NB4 (cell line): Measurements from ENCODE around the gene PROM1.

Experiments
- MYC ChIP-seq: IDR thresholded peaks from 2 replicates; pipeline ENCODE4 v1.6.1; 2011; ENCODE audit warnings: low read depth, low read length
- TF ChIP-seq, protein P1 (sequence below): IDR thresholded peaks from 2 replicates; pipeline ENCODE4 v1.6.1; 2011; ENCODE audit warnings: low read depth, low read length

DNA sequence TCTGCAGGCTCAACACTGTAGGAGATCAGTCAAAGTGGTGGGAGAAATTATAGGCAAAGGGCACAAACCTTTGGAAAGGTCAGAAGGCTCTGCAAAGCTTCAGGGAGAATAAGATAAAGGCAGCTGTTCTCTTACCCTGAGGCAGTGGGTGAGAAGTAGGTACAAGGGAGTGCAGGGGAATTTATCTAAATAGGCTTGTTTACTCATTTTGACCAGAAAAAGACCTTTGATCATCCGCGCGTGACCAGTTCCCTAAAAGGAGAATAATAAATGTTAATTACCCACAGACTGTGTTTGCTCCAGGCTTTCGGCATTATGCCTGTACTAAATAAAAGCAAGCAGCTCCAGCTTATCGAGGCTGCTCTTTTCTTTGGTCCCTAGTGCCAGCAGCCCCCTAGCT lies 130.2 kb downstream of the PROM1 start:
- TF ChIP-seq, protein P1, sequence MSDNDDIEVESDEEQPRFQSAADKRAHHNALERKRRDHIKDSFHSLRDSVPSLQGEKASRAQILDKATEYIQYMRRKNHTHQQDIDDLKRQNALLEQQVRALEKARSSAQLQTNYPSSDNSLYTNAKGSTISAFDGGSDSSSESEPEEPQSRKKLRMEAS: no peak
- no peak for TF ChIP-seq MYC
